NAMALWA (cell line): ENCODE data around the gene ACP7.
"Not testable (repeated sequence)": the region's sequence is repeated elsewhere in the genome, so short reads cannot be mapped to it uniquely, and the experiment has no call there.

Experiments
- DNase-seq: peaks from one replicate; pipeline ENCODE4 v3.0.0-alpha.2; 2015; ENCODE audit warnings: low spot score

ACP7 gene, protein sequence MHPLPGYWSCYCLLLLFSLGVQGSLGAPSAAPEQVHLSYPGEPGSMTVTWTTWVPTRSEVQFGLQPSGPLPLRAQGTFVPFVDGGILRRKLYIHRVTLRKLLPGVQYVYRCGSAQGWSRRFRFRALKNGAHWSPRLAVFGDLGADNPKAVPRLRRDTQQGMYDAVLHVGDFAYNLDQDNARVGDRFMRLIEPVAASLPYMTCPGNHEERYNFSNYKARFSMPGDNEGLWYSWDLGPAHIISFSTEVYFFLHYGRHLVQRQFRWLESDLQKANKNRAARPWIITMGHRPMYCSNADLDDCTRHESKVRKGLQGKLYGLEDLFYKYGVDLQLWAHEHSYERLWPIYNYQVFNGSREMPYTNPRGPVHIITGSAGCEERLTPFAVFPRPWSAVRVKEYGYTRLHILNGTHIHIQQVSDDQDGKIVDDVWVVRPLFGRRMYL

GRCh38 chr19:39083983-39084731, at the start of gene ACP7:
ACP7 (plus strand) TSS chr19:39084368; CDS start chr19:39085270, 902 bp downstream.
- no peak for DNase-seq

- no peak for DNase-seq
These were observed 47.6 kb upstream of the ACP7 start for GRCh38 chr19:39036581-39036980.

- no peak for DNase-seq
These were observed 47.0 kb upstream of the ACP7 start for GRCh38 chr19:39037194-39037593.

- DNase-seq = peak; percentile 26
These were observed 46.1 kb upstream of the ACP7 start for GRCh38 chr19:39038098-39038497.

- no peak for DNase-seq
These were observed 38.7 kb upstream of the ACP7 start for GRCh38 chr19:39045506-39045905.

DNA sequence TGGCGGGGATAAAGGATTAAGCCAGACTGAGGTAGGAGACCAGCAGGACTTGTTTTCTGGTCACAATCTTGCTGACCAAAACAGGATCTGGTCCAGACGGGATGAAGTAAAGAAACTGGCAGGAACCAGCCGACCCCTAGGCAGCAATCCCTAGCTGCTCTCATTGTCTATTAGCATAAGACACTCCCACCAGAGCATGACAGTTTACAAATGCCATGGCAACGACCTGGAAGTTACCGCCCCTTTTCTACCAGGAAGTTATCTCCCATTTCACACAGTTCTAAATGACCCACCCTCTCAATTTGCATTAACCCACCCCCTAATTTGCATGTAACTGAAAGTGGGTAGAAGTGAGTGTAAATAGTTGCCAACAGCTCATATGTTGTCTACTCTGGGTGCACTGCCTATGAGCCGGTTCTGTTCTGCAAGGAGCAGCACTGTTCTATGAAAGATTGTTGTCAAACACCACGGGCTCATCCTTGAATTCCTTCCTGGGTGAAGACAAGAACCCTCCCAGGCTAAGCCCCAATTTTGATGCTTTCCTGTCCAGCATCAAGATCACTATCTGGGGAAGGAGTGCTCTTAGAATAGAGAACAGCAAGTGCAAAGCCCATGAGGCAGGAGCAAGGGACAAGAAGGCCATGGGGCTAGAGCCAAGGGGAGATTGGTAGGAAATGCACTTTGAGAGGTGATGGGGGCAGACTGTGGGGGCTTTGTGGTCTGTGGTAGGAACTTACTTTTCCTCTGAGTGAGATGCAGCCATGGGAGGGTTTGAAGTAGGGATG, 37.9 kb upstream of the ACP7 start:
- DNase-seq = peak; percentile 97

GRCh38 chr19:39047073-39047472, 37.1 kb upstream of the ACP7 start:
- no peak for DNase-seq

GRCh38 chr19:39052243-39052746, 31.9 kb upstream of the ACP7 start:
- DNase-seq = peak; percentile 62

DNA sequence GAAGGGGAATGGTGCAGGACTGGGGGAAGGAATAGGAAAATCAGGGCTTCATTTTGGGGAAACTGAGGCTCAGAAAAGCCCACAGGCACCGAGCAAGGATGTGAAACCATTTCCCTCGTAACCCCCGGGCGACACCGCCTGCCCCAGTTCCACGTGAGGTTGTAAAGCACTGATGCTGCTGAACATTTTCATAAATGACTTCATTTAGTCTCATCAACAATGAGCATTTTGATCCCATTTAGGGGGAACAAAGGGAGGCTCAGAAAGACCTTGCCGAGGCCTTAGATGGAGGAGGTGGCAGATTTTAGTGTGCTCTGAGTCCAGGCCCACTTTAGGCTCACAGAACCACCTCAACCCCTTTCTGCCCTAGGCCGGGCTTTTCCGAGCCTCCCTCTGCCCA, 31.3 kb upstream of the ACP7 start:
- DNase-seq = no peak

DNA sequence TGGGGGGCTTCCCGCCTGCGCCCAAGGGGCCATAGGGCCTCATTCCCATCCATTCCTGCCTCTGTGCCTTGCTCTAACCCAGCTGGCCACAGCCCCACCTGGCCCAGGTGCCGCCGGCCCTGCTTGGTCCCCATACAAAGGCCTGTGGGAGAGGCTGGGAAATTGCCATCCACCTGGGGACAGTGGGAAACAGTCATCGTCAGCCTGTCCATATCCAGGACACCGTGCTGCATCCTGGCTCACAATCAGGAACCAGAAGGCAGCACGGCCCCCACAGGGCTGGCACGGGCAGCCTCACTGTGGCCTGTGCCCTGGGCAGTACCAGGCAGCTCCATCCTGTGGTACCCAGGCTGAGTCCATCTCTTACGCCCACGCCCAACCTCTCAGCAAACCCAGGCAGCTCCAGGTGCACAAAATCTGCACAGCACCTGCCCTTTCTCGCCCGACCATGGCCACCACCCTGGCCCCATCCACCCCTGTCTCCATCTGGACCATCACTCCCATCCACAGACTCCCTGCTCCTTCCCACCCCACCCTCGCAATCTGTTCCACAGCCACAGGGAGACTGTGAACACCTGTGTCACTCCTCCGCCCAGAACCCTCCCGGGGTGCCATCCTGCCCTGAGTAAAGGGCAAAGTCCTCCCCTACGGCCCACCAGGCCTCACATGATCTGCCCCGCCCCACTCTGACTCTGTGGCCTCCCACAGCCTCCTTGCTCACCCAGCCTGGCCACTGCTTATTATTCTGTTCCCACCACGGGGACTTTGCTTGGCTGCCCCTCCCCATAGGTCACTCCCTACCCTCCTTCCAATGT, 30.7 kb upstream of the ACP7 start:
- DNase-seq = no peak

- DNase-seq = no peak
These were observed 30.1 kb upstream of the ACP7 start for GRCh38 chr19:39054091-39054470.

- DNase-seq = no peak
These were observed 26.6 kb upstream of the ACP7 start for GRCh38 chr19:39057615-39058014.

GRCh38 chr19:39059302-39059701, 24.9 kb upstream of the ACP7 start:
- no peak for DNase-seq

DNA sequence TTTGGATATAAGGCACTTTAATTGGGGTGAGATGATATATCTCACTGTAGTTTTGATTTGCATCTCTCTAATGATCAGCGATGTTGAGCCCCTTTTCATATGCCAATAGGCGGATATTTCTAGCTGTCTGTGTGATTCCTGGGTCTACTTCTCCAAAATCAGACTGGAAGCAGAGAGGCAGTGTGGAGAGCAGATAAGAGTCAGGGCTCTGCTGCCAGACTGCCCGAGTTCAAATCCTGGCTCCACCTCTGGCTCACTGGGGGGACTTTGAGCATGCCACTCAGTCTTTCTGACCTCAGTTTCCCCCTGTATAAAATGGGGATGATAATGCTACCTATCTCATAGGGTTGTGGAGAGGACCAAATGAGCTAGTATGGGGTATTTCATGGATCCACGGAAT, 24.0 kb upstream of the ACP7 start:
- no peak for DNase-seq

DNA sequence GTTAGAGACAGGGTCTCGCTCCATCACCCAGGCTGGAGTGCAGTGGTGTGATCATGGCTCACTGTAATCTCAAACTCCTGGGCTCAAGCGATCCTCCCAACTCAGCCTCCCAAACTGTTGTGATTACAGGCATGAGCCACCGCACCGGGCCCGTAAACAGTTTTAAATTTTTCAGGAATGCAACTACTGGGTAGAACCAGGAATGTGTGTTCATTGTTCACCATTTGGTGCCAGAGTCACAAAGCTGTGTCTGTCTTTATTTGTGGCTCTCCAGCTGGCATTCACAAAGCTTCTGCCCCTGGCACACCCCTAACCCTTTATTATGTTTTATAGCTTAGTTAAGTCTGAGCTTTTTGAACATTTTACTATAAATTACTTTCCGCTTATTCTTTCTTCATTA, 19.8 kb upstream of the ACP7 start:
- no peak for DNase-seq

- no peak for DNase-seq
These were observed 18.2 kb upstream of the ACP7 start for GRCh38 chr19:39065928-39066327.

GRCh38 chr19:39067104-39067503, 17.1 kb upstream of the ACP7 start:
- no peak for DNase-seq

DNA sequence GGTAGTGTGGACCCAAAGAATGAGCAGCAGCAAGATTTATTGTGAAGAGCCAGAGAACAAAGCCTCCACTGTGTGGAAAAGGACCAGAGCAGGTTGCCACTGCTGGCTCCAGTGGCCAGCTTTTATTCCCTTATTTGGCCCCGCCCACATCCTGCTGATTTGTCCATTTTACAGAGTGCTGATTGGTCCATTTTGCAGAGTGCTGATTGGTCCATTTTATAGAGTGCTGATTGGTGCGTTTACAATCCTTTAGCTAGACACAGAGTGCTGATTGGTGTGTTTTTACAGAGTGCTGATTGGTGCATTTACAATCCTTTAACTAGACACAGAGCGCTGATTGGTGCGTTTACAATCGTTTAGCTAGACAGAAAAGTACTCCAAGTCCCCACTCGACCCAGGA, 15.9 kb upstream of the ACP7 start:
- not testable (repeated sequence) for DNase-seq

GRCh38 chr19:39070888-39071287, 13.3 kb upstream of the ACP7 start:
- DNase-seq = no peak

GRCh38 chr19:39074205-39074692, 9.9 kb upstream of the ACP7 start:
- DNase-seq = no peak

GRCh38 chr19:39074942-39075341, 9.2 kb upstream of the ACP7 start:
- DNase-seq = no peak
